IPS-15b (cell line): ENCODE measurements around the gene DOCK8.
A peak's percentile ranks its signal among the peaks of the same experiment; 100 is the strongest.

Experiments used
- H3K27me3 ChIP-seq: one replicate; pipeline ENCODE4 v1.6.1; 2013; ENCODE audit warnings: low read length; ENCODE audit not compliant: control insufficient read depth, insufficient read depth
- H3K36me3 ChIP-seq: one replicate; pipeline ENCODE4 v1.6.1; 2013; ENCODE audit warnings: low read length; ENCODE audit not compliant: control insufficient read depth, insufficient read depth
- H3K4me1 ChIP-seq: one replicate; pipeline ENCODE4 v1.6.1; 2013; ENCODE audit warnings: mild to moderate bottlenecking, low read length; ENCODE audit not compliant: control insufficient read depth, insufficient read depth
- H3K4me3 ChIP-seq: one replicate; pipeline ENCODE4 v1.5.1; 2013; ENCODE audit warnings: low read depth, low read length
- H3K9ac ChIP-seq: one replicate; pipeline ENCODE4 v1.6.1; 2013; ENCODE audit warnings: low read depth, mild to moderate bottlenecking, low read length
- H3K9me3 ChIP-seq: one replicate; pipeline ENCODE4 v1.6.1; 2013; ENCODE audit warnings: mild to moderate bottlenecking, low read length; ENCODE audit not compliant: control insufficient read depth, insufficient read depth

The DOCK8 gene

DNA sequence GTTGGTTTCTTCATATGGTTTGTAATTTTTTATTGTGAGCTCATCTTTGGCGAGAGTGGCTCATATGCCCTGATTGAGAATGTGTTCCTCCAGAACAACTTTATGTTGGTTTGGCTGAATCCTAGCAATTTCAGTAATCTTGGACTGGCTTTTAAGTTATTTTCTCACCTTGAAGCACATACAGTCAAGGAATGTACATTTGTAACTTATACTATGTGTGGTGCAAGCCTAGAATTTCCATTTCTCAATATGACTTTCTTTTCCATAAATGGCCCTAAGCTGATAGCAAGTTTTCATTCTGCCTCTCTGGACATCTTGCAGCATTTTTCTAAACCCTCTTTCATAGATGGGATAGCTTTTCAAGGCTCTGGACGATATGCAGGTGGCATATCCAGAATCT lies 247.5 kb downstream of the DOCK8 start:
- no peaks in the 10 kb centered on the region for H3K27me3 ChIP-seq

DNA sequence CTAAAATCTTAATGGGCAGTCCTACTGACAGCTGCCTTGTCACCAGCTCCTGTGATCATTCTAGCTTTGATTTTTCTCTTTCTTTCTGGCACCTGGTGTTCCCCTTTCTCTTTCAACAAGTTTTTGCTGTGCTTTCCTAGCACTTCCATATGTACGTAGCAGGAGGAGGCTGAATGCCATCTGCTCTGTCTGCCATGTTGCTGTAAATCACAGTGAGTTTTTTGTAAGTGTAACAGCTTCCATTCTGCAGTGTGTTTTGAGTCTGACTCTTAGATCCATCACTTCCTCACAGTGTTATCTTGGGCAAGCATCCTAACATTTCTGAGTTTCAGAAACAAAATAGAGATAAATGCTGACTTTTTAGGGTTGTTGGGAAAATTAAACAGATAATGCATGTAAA lies 247.9 kb downstream of the DOCK8 start:
- Histone ChIP-seq H3K36me3 (no peaks in the 10 kb centered on the region), H3K9me3 (no peaks in the 10 kb centered on the region), H3K9ac (no peak overlapping the region), H3K27me3 (no peaks in the 10 kb centered on the region), H3K4me1 (no peaks in the 10 kb centered on the region), H3K4me3 (no peak overlapping the region)

More for the DNA sequence above, 247.5 kb downstream of the DOCK8 start:
- H3K36me3 ChIP-seq = no peaks in the 10 kb centered on the region
- no peak overlapping the region for H3K4me3 ChIP-seq
- H3K4me1 ChIP-seq = no peaks in the 10 kb centered on the region
- no peaks in the 10 kb centered on the region for H3K9me3 ChIP-seq
- no peak overlapping the region for H3K9ac ChIP-seq

DNA sequence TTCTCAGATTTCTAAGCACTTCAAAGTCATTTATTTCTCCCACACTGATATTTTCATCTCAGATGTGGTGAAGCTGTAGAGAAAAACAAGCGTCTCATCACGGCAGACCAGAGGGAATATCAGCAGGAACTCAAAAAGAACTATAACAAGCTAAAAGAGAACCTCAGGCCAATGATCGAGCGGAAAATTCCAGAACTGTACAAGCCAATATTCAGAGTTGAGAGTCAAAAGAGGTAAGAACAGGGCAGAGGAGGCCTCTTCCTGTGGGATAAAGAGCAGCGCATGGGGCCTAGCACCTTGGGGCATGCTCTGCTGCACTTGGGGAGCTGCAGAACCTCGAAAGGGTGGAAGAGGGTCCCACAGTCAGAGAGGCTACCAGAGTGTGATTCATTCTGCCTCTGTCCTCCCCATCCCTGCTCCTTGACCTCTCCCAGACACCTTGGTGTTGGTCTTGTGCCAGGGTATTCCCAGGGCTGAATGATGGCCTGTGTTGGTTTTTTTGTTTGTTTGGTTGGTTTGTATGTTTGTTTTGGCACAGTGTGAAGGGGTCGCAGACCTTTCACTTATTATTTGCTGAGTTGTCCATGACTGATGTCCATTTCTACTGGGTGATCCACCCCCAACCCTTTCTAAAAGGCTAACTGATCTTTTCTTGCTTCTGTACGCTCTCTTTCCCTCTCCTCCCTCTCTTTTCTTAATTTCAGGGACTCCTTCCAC lies 248.9 kb downstream of the DOCK8 start:
- Histone ChIP-seq H3K9me3 (no peaks in the 10 kb centered on the region), H3K27me3 (no peaks in the 10 kb centered on the region), H3K9ac (no peak overlapping the region), H3K36me3 (no peaks in the 10 kb centered on the region), H3K4me3 (no peak overlapping the region), H3K4me1 (no peaks in the 10 kb centered on the region)

DNA sequence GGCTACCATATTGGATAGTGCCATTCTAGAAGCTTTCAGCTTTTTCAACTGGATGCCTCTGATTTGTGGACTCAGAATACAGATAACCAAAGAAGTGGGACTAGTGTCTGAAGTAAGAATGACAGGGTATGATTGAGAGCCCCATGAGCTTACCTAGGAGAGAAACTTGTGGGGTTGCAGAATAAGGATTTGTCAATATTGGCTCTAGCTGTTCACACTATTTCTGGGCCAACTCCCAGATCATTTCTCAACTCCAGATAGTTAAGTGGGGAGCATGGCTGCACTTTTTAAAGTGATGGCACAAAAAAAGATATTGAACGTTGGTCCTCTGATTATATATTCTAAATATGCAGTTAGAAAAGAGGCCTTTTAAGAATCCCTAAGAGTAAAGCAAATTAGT lies 252.1 kb downstream of the DOCK8 start:
- Histone ChIP-seq H3K27me3 (peaks cover 14% of the 10 kb centered on the region), H3K4me3 (no peak overlapping the region), H3K9ac (no peak overlapping the region), H3K36me3 (no peaks in the 10 kb centered on the region), H3K4me1 (peaks cover 6% of the 10 kb centered on the region), H3K9me3 (no peaks in the 10 kb centered on the region)

GRCh38 chr9:468766-469426 lies 254.2 kb downstream of the DOCK8 start:
- H3K4me1 ChIP-seq = peaks cover 8% of the 10 kb centered on the region
- no peaks in the 10 kb centered on the region for H3K9me3 ChIP-seq
- H3K36me3 ChIP-seq = no peaks in the 10 kb centered on the region
- H3K27me3 ChIP-seq = peaks cover 16% of the 10 kb centered on the region
- H3K9ac ChIP-seq = no peak overlapping the region
- H3K4me3 ChIP-seq = peak overlapping the region; percentile 71

- H3K4me3 ChIP-seq = peak overlapping the region; percentile 76
- peaks cover 8% of the 10 kb centered on the region for H3K4me1 ChIP-seq
- H3K9ac ChIP-seq = peak overlapping the region; percentile 76
- peaks cover 16% of the 10 kb centered on the region for H3K27me3 ChIP-seq
- H3K9me3 ChIP-seq = no peaks in the 10 kb centered on the region
- no peaks in the 10 kb centered on the region for H3K36me3 ChIP-seq
These were observed 255.2 kb downstream of the DOCK8 start for GRCh38 chr9:469672-470551.

DNA sequence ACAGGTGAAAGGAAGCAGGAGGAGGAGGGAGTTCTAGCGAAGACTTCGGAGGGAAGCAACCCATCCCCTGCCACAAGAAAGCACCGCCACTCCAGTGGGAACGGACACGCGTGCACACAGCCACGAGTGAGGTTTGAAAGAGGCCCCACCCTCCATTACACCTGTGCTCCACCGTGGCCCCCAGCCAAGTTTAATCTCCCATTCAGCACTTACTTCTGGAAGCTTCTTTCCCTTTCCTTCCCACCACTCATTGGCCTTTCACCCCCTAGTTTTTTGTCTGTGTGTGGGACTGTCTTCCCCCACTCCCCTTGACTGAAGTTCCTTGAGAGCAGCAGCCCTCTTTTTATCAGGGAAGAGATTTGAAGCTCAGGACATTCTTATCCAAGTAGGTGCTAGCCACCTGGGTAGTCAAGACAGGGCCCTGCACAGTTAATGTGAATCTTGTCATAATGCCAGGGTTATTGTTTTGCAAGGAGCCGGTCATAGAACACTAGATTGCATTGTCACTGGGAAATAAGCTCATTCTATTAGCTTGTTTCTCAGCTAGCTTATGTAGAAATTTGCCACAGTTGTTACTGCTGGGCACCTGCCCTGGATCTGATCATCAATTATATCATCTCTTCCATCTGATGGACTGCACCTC lies 256.0 kb downstream of the DOCK8 start:
- Histone ChIP-seq H3K9ac (peak overlapping the region; percentile 76), H3K9me3 (no peaks in the 10 kb centered on the region), H3K27me3 (peaks cover 16% of the 10 kb centered on the region), H3K4me3 (peak overlapping the region; percentile 76), H3K4me1 (peaks cover 8% of the 10 kb centered on the region), H3K36me3 (peaks cover 3% of the 10 kb centered on the region)

DNA sequence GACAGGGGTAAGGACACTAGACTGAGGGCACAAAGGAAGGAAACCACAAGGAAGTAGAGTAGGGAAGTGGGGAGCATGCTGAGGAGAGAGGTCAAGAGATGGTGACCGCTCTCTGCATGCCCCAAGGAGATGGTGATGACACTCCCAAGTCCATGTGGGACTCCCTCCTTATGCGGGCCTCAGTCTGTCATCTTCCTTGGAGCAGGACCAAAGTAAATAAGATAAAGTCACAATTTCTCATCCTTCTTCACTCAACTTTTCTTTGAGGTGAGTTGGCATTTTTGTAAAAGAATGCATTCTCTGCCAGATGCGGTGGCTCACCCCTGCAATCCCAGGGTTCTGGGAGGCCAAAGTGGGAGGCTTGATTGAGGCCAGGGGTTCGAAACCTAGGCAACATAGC lies 256.7 kb downstream of the DOCK8 start:
- Histone ChIP-seq H3K4me3 (no peak overlapping the region), H3K9ac (peak overlapping the region; percentile 24), H3K4me1 (peaks cover 8% of the 10 kb centered on the region)

GRCh38 chr9:472479-473075 lies 257.9 kb downstream of the DOCK8 start:
- Histone ChIP-seq H3K9me3 (no peaks in the 10 kb centered on the region), H3K36me3 (peaks cover 3% of the 10 kb centered on the region), H3K4me3 (no peak overlapping the region), H3K9ac (no peak overlapping the region), H3K27me3 (peaks cover 16% of the 10 kb centered on the region), H3K4me1 (peaks cover 8% of the 10 kb centered on the region)

More for the DNA sequence above, 256.7 kb downstream of the DOCK8 start:
- Histone ChIP-seq H3K27me3 (peaks cover 16% of the 10 kb centered on the region), H3K36me3 (peaks cover 3% of the 10 kb centered on the region), H3K9me3 (no peaks in the 10 kb centered on the region)

GRCh38 chr9:477193-477592 lies 262.5 kb downstream of the DOCK8 start:
- H3K27me3 ChIP-seq = no peaks in the 10 kb centered on the region
- H3K4me1 ChIP-seq = peaks cover 2% of the 10 kb centered on the region
- H3K9ac ChIP-seq = no peak overlapping the region
- peaks cover 3% of the 10 kb centered on the region for H3K36me3 ChIP-seq
- H3K9me3 ChIP-seq = no peaks in the 10 kb centered on the region
- H3K4me3 ChIP-seq = no peak overlapping the region
